K562 (cell line): ENCODE data around the gene SMYD2. TPM values are rescaled to one million over a fixed set of nuclear protein-coding genes. Genes with fewer than 3 reads are reported as not detected.

Experiments used
- ATAC-seq: fragments of 200-7000 bp; cut with Tn5 transposase; 3 replicates; pipeline ENCODE4 v1.9.1; 2020; ENCODE audit warnings: moderate library complexity
- BruUV-seq: library from RNA; stranded (reverse); fragments of 400-500 nt; replicated peaks from 2 replicates; lab custom pipeline; 2021; lab: Mats Ljungman, UMichigan
- CTCF ChIA-PET: fragments of 300-600 bp; formaldehyde crosslinking; extraction: SDS; loops from one replicate; lab custom pipeline; 2021; ENCODE audit warnings: low intra/inter-chr PET ratio; lab: Yijun Ruan, JAX
- POLR2A ChIA-PET: fragments of 300-600, 350-650 bp; sonication (Branson Sonifier 250); formaldehyde crosslinking; extraction: SDS; loops from one replicate; lab custom pipeline; 2021; ENCODE audit warnings: antibody characterized with exemption, inconsistent platforms; lab: Yijun Ruan, JAX
- DNase-seq, 4 experiments: peaks; one replicate each; pipeline versions ENCODE4 v3.0.0 to v3.0.0-alpha.2; 2011 to 2018; ENCODE audit warnings: low spot score in 3 of 4, mixed read lengths in 3 of 4; ENCODE audit errors: extremely low read depth in 1 of 4
- FAIRE-seq: peaks from 2 replicates; lab custom pipeline; 2011; peaks lifted over from hg19 to GRCh38; lab: Jason Lieb, UNC
- H2AFZ ChIP-seq: 2 replicates; pipeline ENCODE4 v1.6.0; 2011; ENCODE audit warnings: low read depth, low read length, control low read depth, inconsistent platforms
- H3K27ac ChIP-seq: fragments of 200-600 bp; 3 replicates; pipeline ENCODE4 v1.8.0; 2011; ENCODE audit warnings: low read depth, mild to moderate bottlenecking, control low read depth, inconsistent platforms, low read length, moderate library complexity, mixed read lengths; ENCODE audit errors: extremely low read depth
- H3K27me3 ChIP-seq, 2 experiments: fragments of 300-600 bp in 1 of 2; 2 replicates in 1 of 2; 3 replicates in 1 of 2; pipeline versions ENCODE4 v1.6.0 to v1.8.0; 2011; ENCODE audit warnings: inconsistent platforms in 2 of 2, low read length in 2 of 2, mild to moderate bottlenecking in 1 of 2, mixed read lengths in 1 of 2, moderate library complexity in 1 of 2; ENCODE audit not compliant: control insufficient read depth in 2 of 2, insufficient read depth in 2 of 2
- H3K36me3 ChIP-seq: fragments of 300-600 bp; 3 replicates; pipeline ENCODE4 v1.8.0; 2011; ENCODE audit warnings: mild to moderate bottlenecking, low read length, inconsistent platforms; ENCODE audit not compliant: control insufficient read depth, insufficient read depth
- H3K4me1 ChIP-seq, 2 experiments: fragments of 200-600 bp in 1 of 2; replicated peaks in 1 of 2; 2 replicates in 1 of 2; 3 replicates in 1 of 2; pipeline versions ENCODE4 v1.5.1 to v1.8.0; 2011; ENCODE audit warnings: inconsistent platforms in 2 of 2, low read length in 2 of 2, mild to moderate bottlenecking in 1 of 2, mixed read lengths in 1 of 2, moderate library complexity in 1 of 2; ENCODE audit not compliant: control insufficient read depth in 2 of 2, insufficient read depth in 2 of 2
- H3K4me2 ChIP-seq: 2 replicates; pipeline ENCODE4 v1.6.1; 2011; ENCODE audit warnings: low read length, control low read depth, inconsistent platforms, mixed read lengths; ENCODE audit not compliant: insufficient read depth
- H3K4me3 ChIP-seq: fragments of 200-600 bp; sonication (generic), shearing (Covaris generic); 2 replicates; pipeline ENCODE4 v1.5.1; 2016; ENCODE audit warnings: control low read depth, inconsistent platforms
- H3K79me2 ChIP-seq: fragments of 200-600 bp; 3 replicates; pipeline ENCODE4 v1.8.0; 2011; ENCODE audit warnings: low read length, inconsistent platforms; ENCODE audit not compliant: control insufficient read depth, insufficient read depth
- H3K9ac ChIP-seq, 2 experiments: 2 replicates each; pipeline versions ENCODE4 v1.6.0 to v1.6.1; 2011; ENCODE audit warnings: low read depth in 2 of 2, low read length in 2 of 2, control low read depth in 1 of 2, inconsistent platforms in 1 of 2, mild to moderate bottlenecking in 1 of 2, mixed read lengths in 1 of 2; ENCODE audit not compliant: insufficient read depth in 1 of 2
- H3K9me1 ChIP-seq: one replicate; pipeline ENCODE4 v1.6.0; 2011; ENCODE audit warnings: inconsistent platforms, mild to moderate bottlenecking, low read length, moderate library complexity; ENCODE audit not compliant: control insufficient read depth, insufficient read depth
- H3K9me3 ChIP-seq: replicated peaks from 2 replicates; pipeline ENCODE4 v1.5.1; 2011; ENCODE audit warnings: low read depth, low read length, inconsistent platforms; ENCODE audit not compliant: control insufficient read depth, insufficient read depth
- H4K20me1 ChIP-seq: replicated peaks from 2 replicates; pipeline ENCODE4 v1.6.1; 2011; ENCODE audit warnings: low read length, inconsistent platforms, mixed read lengths; ENCODE audit not compliant: control insufficient read depth, insufficient read depth
- CBX8 ChIP-seq: fragments of 200-600 bp; sonication (generic); IDR thresholded peaks from 2 replicates; pipeline ENCODE4 v1.6.1; 2012; ENCODE audit warnings: borderline replicate concordance, mixed run types, low read depth, mild to moderate bottlenecking, moderate library complexity, mixed read lengths, low read length, control low read depth, inconsistent platforms; ENCODE audit not compliant: poor library complexity, severe bottlenecking; ENCODE audit errors: extremely low read depth
- CEBPG ChIP-seq, 3 experiments: fragments of 200-800 bp in 1 of 3; sonication (Bioruptor generic) in 1 of 3; sonication (generic) in 1 of 3; formaldehyde crosslinking in 1 of 3; IDR thresholded peaks in 2 of 3; conservative IDR thresholded peaks in 1 of 3; 2 replicates each; pipeline versions ENCODE4 v1.6.1 to v1.8.0; 2016 to 2022; ENCODE audit warnings: missing compliant biosample characterization in 2 of 3, missing genetic modification characterization in 2 of 3, mild to moderate bottlenecking in 1 of 3, missing genetic modification reagents in 1 of 3
- FOXJ2 ChIP-seq: fragments of 200-800 bp; sonication (Bioruptor generic); IDR thresholded peaks from 2 replicates; pipeline ENCODE4 v1.6.1; 2016; ENCODE audit warnings: missing genetic modification characterization, missing compliant biosample characterization
- MAFF ChIP-seq: IDR thresholded peaks from 2 replicates; pipeline ENCODE4 v1.6.1; 2012; ENCODE audit warnings: low read length, improper control_type of control experiment
- MAFG ChIP-seq: fragments of 450-650 bp; conservative IDR thresholded peaks from 2 replicates; pipeline ENCODE4 v1.6.1; 2016; ENCODE audit warnings: missing genetic modification characterization, missing compliant biosample characterization
- NFE2 ChIP-seq: IDR thresholded peaks from 2 replicates; pipeline ENCODE4 v1.6.1; 2014; ENCODE audit warnings: antibody characterized with exemption, low read depth
- SPI1 ChIP-seq: IDR thresholded peaks from 2 replicates; pipeline ENCODE4 v1.6.1; 2011; ENCODE audit warnings: low read depth, low read length, control low read depth, borderline replicate concordance
- TRIM24 ChIP-seq, 2 experiments: fragments of 450-650 bp; IDR thresholded peaks; 2 replicates each; pipeline ENCODE4 v1.6.1; 2016
- ZNF121 ChIP-seq: sonication (generic); formaldehyde crosslinking; conservative IDR thresholded peaks from 2 replicates; pipeline ENCODE4 v1.8.0; 2022; ENCODE audit warnings: missing genetic modification reagents
- WGBS: fragments of 100-300 bp; shearing (Covaris generic); methylation state at CpG from one replicate; pipeline ENCODE4 v1.1.6; 2016; ENCODE audit warnings: low coverage, mixed read lengths; ENCODE audit not compliant: insufficient coverage; ENCODE audit errors: missing lambda C conversion rate; 5-methylcytosine and 5-hydroxymethylcytosine counted together
- in situ Hi-C: fragments of 300-500 bp; cut with MboI; formaldehyde crosslinking; loops from 4 replicates; pipeline ENCODE4 v1.15.0; 2018; ENCODE audit warnings: inconsistent platforms, mixed read lengths
- intact Hi-C: fragments of 100-400 bp; cut with micrococcal nuclease; formaldehyde crosslinking; loops from 2 replicates; pipeline ENCODE4 v1.14.2; 2022
- polyA plus RNA-seq, 8 experiments: library from polyadenylated mRNA; depleted of rRNA in 4 of 8; stranded (reverse) in 5 of 8; unstranded in 3 of 8; fragments of >200 nt; fragmentation: Nextera tagmentation in 2 of 8; fragmentation: Illumina TruSeq in 1 of 8; extraction: Ambion mirVana in 2 of 8; extraction: Trizol in 1 of 8; gene quantifications; 2 replicates each; pipeline versions ENCODE4 v1.2.1 to v1.2.3, GENCODE V29; 2011 to 2014; ENCODE audit warnings: inconsistent platforms in 1 of 8, missing spikeins in 1 of 8
- total RNA-seq, 7 experiments: library from RNA; depleted of rRNA in 6 of 7; stranded (reverse); fragments of >200 nt in 6 of 7; fragmentation: Illumina TruSeq in 2 of 7; extraction: Trizol in 2 of 7; gene quantifications; 2 replicates each; pipeline versions ENCODE4 v1.2.1 to v1.2.3, GENCODE V29; 2011 to 2021; ENCODE audit warnings: low replicate concordance in 1 of 7
- TF ChIP-seq, protein P1 (sequence below): sonication (generic); formaldehyde crosslinking; IDR thresholded peaks from 2 replicates; pipeline ENCODE4 v1.5.0; 2020; ENCODE audit warnings: missing genetic modification reagents
- TF ChIP-seq, protein P2 (sequence below), 2 experiments: fragments of 450-650 bp in 1 of 2; sonication (generic) in 1 of 2; formaldehyde crosslinking in 1 of 2; IDR thresholded peaks in 1 of 2; conservative IDR thresholded peaks in 1 of 2; 2 replicates each; pipeline versions ENCODE4 v1.6.1 to v1.8.1; 2016 to 2023; ENCODE audit warnings: mild to moderate bottlenecking in 2 of 2, moderate library complexity in 2 of 2, inconsistent platforms in 1 of 2, missing genetic modification reagents in 1 of 2

The SMYD2 gene
- total and polyA plus RNA-seq, 9 of the 15 experiments (the other 6 are each of a cell fraction or from before 2014, with no cell fraction given), result 13.8 to 81.3 (median 39.9) TPM

DNA sequence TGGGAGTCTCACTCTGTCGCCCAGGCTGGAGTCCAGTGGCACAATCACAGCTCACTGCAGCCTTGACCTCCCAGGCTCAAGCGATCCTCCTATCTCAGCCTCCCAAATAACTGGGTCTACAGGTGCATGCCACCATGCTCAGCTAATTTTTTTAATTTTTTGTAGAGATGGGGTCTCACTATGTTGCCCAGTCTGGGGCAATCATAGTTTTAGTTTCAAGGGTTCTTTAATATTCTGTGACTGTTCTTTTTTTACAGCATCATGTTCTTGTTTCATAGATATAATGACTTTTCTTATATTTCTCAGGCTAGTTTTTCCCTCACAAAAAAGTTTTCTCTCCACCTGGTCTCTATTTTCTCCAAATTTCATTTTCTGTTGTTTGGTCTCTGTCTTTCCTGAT lies 25.4 kb upstream of the SMYD2 start:
- CTCF ChIA-PET, result no interaction called here
- Histone ChIP-seq H3K27me3 (no peaks in the 10 kb centered on the region; a peak in 1 of 5 replicates), H3K79me2 (no peaks in the 10 kb centered on the region), H3K4me2 (no peak overlapping the region), H3K9ac (no peak overlapping the region), H3K4me3 (no peak overlapping the region), H4K20me1 (no peaks in the 10 kb centered on the region), H3K9me1 (no peaks in the 10 kb centered on the region), H3K4me1 (no peaks in the 10 kb centered on the region), H3K27ac (no peak overlapping the region), H3K9me3 (no peaks in the 10 kb centered on the region), H2AFZ (no peak overlapping the region), H3K36me3 (no peaks in the 10 kb centered on the region)
- intact Hi-C loops (no loop called here), in situ Hi-C loops (no loop called here)
- BruUV-seq, result no TSS peak
- WGBS, result 0% methylated on average over 2 of the region's 2 CpGs
- FAIRE-seq (no peak), ATAC-seq (no peak), DNase-seq (no peak)
- POLR2A ChIA-PET, result no interaction called here
- no peak for TF ChIP-seq SPI1
- peak; percentile 72 for TF ChIP-seq ZNF121 (CRISPR knock-in tag)

DNA sequence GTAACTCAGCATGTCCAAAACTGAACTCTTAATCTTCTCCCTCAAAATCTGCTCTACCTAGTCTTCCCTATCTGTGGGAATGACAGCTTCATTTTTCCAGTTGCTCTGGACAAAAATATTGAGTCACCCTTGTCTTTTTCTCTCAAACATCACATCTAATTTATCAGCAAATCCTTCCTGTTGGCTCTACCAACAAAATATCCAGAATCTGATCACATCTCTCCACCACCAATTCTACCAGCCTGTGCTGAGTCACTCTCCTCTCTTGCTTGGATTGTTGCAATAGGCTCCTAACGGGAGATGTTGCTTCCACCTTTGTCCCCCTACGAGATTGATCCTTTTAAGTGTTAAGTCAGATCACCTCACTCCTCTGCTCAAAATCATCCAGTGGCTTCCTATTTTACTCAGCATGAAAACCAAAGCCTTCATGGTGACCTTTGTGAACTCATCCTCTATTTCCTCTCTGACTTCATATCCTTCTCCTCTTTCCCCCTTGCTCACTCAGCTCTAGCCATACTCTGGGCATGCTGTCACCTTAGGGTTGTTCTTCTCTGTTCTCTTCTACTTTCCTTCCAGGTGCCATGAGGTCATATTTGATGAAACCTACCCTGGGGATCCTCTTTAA lies 21.5 kb upstream of the SMYD2 start:
- in situ Hi-C loops (no loop called here), intact Hi-C loops (no loop called here)
- Histone ChIP-seq H3K4me3 (no peak overlapping the region), H3K79me2 (no peaks in the 10 kb centered on the region), H3K9me3 (no peaks in the 10 kb centered on the region), H3K4me1 (peaks cover 0 to 4% of the 10 kb centered on the region in 2 experiments; a peak in 1 of 5 replicates), H3K27ac (no peak overlapping the region), H3K27me3 (peaks cover 7 to 10% of the 10 kb centered on the region in 2 experiments; a peak in 4 of 5 replicates), H3K4me2 (no peak overlapping the region), H2AFZ (no peak overlapping the region), H3K36me3 (no peaks in the 10 kb centered on the region), H4K20me1 (no peaks in the 10 kb centered on the region), H3K9ac (no peak overlapping the region), H3K9me1 (no peaks in the 10 kb centered on the region)
- no peak for FAIRE-seq
- CTCF ChIA-PET, result no interaction called here
- 0% methylated on average over 2 of the region's 2 CpGs for WGBS
- DNase-seq, result no peak
- POLR2A ChIA-PET, result interaction anchor here (1.3 to 1.4 kb wide), 2 partner anchors 10 to 68 kb away, joined by 3 to 4 read pairs; no protein-coding TSS in a partner anchor
- no TSS peak for BruUV-seq
- ATAC-seq, result no peak
- TF ChIP-seq CBX8 (no peak), MAFG (peak; percentile 68), TRIM24 (IDR thresholded peaks at IDR 0.05) (peak in 1 of 2 experiments; percentile 22; a peak in 1 of 4 replicates), FOXJ2 (tag) (no peak), NFE2 (peak; percentile 74), CEBPG (CRISPR knock-in tag; IDR thresholded peaks at IDR 0.05) (no peak), CEBPG (tag; conservative IDR thresholded peaks at IDR 0.05 in 1 of 2, IDR thresholded peaks at IDR 0.05 in 1 of 2) (0 out of 4 replicates have a peak, but pooled peaks of 1 of the 2 experiments have one; percentile 19), MAFF (peak; percentile 27; the same call in 1 of the 2 replicates)
- TF ChIP-seq, protein P1, sequence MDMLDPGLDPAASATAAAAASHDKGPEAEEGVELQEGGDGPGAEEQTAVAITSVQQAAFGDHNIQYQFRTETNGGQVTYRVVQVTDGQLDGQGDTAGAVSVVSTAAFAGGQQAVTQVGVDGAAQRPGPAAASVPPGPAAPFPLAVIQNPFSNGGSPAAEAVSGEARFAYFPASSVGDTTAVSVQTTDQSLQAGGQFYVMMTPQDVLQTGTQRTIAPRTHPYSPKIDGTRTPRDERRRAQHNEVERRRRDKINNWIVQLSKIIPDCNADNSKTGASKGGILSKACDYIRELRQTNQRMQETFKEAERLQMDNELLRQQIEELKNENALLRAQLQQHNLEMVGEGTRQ (CRISPR knock-in tag), result no peak
- TF ChIP-seq, protein P2, sequence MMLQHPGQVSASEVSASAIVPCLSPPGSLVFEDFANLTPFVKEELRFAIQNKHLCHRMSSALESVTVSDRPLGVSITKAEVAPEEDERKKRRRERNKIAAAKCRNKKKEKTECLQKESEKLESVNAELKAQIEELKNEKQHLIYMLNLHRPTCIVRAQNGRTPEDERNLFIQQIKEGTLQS (IDR thresholded peaks at IDR 0.05), result peak; percentile 23; the same call in 1 of the 2 replicates
- TF ChIP-seq, protein P2 (CRISPR knock-in tag; conservative IDR thresholded peaks at IDR 0.05), result no peak
